Keratinocyte (primary cell): ENCODE measurements around the gene ADAMTS2. TPM values are rescaled to one million over a fixed set of nuclear protein-coding genes. Genes with fewer than 3 reads are reported as not detected.

Experiments used
- DNase-seq: peaks from one replicate; pipeline ENCODE4 v3.0.0-alpha.2; 2011; ENCODE audit warnings: low read depth, missing footprints, low spot score
- FAIRE-seq: peaks from 2 replicates; lab custom pipeline; 2011; peaks lifted over from hg19 to GRCh38; lab: Jason Lieb, UNC
- H2AFZ ChIP-seq: 2 replicates; pipeline ENCODE4 v1.6.0; 2012; ENCODE audit warnings: low read length, control low read depth, inconsistent platforms; ENCODE audit not compliant: control insufficient read depth
- H3K27ac ChIP-seq: 2 replicates; pipeline ENCODE4 v1.5.1; 2011; ENCODE audit warnings: low read length; ENCODE audit not compliant: control insufficient read depth, insufficient read depth
- H3K27me3 ChIP-seq: 3 replicates; pipeline ENCODE4 v1.6.0; 2011; ENCODE audit warnings: low read length; ENCODE audit not compliant: control insufficient read depth, insufficient read depth; ENCODE audit errors: extremely low read depth
- H3K36me3 ChIP-seq, 2 experiments: 2 replicates in 1 of 2; 3 replicates in 1 of 2; pipeline ENCODE4 v1.5.1; 2011; ENCODE audit warnings: low read length in 2 of 2, mild to moderate bottlenecking in 1 of 2; ENCODE audit not compliant: control insufficient read depth in 2 of 2, insufficient read depth in 2 of 2; ENCODE audit errors: extremely low read depth in 1 of 2
- H3K4me1 ChIP-seq: 3 replicates; pipeline ENCODE4 v1.5.1; 2011; ENCODE audit warnings: low read length; ENCODE audit not compliant: control insufficient read depth, insufficient read depth; ENCODE audit errors: extremely low read depth
- H3K4me2 ChIP-seq: 3 replicates; pipeline ENCODE4 v1.6.0; 2011; ENCODE audit warnings: low read depth, low read length; ENCODE audit not compliant: control insufficient read depth, insufficient read depth; ENCODE audit errors: extremely low read depth
- H3K4me3 ChIP-seq, 3 experiments: fragments of 200-600 bp in 1 of 3; sonication (generic) in 1 of 3; 2 replicates in 2 of 3; 3 replicates in 1 of 3; pipeline ENCODE4 v1.5.1; 2011 to 2016; ENCODE audit warnings: low read length in 3 of 3, mild to moderate bottlenecking in 3 of 3, control low read depth in 2 of 3, inconsistent platforms in 1 of 3, low read depth in 1 of 3, mixed read lengths in 1 of 3, mixed run types in 1 of 3, moderate library complexity in 1 of 3; ENCODE audit not compliant: control insufficient read depth in 2 of 3, insufficient read depth in 2 of 3; ENCODE audit errors: extremely low read depth in 1 of 3
- H3K79me2 ChIP-seq: 2 replicates; pipeline ENCODE4 v1.6.0; 2012; ENCODE audit warnings: low read length; ENCODE audit not compliant: control insufficient read depth, insufficient read depth
- H3K9ac ChIP-seq: 3 replicates; pipeline ENCODE4 v1.6.0; 2011; ENCODE audit warnings: low read length; ENCODE audit not compliant: control insufficient read depth, insufficient read depth; ENCODE audit errors: extremely low read depth
- H3K9me1 ChIP-seq: 3 replicates; pipeline ENCODE4 v1.6.0; 2011; ENCODE audit warnings: low read length; ENCODE audit not compliant: control insufficient read depth, insufficient read depth; ENCODE audit errors: extremely low read depth
- H3K9me3 ChIP-seq: 2 replicates; pipeline ENCODE4 v1.5.1; 2012; ENCODE audit warnings: low read depth, low read length; ENCODE audit not compliant: control insufficient read depth
- H4K20me1 ChIP-seq: 3 replicates; pipeline ENCODE4 v1.6.0; 2011; ENCODE audit warnings: low read length; ENCODE audit not compliant: control insufficient read depth, insufficient read depth; ENCODE audit errors: extremely low read depth
- CTCF ChIP-seq, 3 experiments: IDR thresholded peaks in 1 of 3; conservative IDR thresholded peaks in 1 of 3; optimal IDR thresholded peaks in 1 of 3; 2 replicates in 2 of 3; 3 replicates in 1 of 3; pipeline versions ENCODE3 to v1.5.1; 2011; ENCODE audit warnings: low read length in 3 of 3, mild to moderate bottlenecking in 3 of 3, moderate library complexity in 2 of 3, control low read depth in 1 of 3, inconsistent platforms in 1 of 3; ENCODE audit not compliant: insufficient read depth in 2 of 3; ENCODE audit errors: extremely low read depth in 1 of 3
- EZH2 ChIP-seq: IDR thresholded peaks from one replicate; pipeline ENCODE4 v1.6.1; 2012; ENCODE audit warnings: inconsistent platforms, mild to moderate bottlenecking, low read length, moderate library complexity
- dilution Hi-C: fragments of 300-500 bp; cut with MboI; formaldehyde crosslinking; loops from one replicate; pipeline ENCODE4 v1.7.0; 2020; ENCODE audit warnings: low sequenced_read_pairs; ENCODE audit not compliant: extremely low pct_ligation_motif_present
- polyA plus RNA-seq, 5 experiments: library from polyadenylated mRNA; depleted of rRNA in 3 of 5; stranded (reverse) in 3 of 5; stranded (forward) in 1 of 5; unstranded in 1 of 5; fragments of >200 nt; gene quantifications; 1 replicate in 1 of 5; 2 replicates in 3 of 5; 3 replicates in 1 of 5; pipeline versions ENCODE4 v1.2.1 to v1.2.3, GENCODE V29; 2011 to 2012; ENCODE audit warnings: missing spikeins in 2 of 5, low read depth in 1 of 5, low replicate concordance in 1 of 5

Gene ADAMTS2
- polyA plus RNA-seq, 1 donor (not counting 4 experiments of a cell fraction or from before 2014, with no cell fraction given), result not detected

GRCh38 chr5:179281694-179282093 is 63.6 kb downstream of the ADAMTS2 start:
- Histone ChIP-seq H4K20me1 (no peaks in the 10 kb centered on the region), H3K4me3 (no peak overlapping the region), H3K9me3 (peaks cover 3% of the 10 kb centered on the region), H3K27me3 (no peaks in the 10 kb centered on the region), H3K79me2 (no peaks in the 10 kb centered on the region), H3K36me3 (no peaks in the 10 kb centered on the region), H3K9me1 (no peaks in the 10 kb centered on the region), H3K9ac (no peak overlapping the region), H3K27ac (no peak overlapping the region), H3K4me1 (no peaks in the 10 kb centered on the region), H2AFZ (no peak overlapping the region), H3K4me2 (no peak overlapping the region)
- no peak for FAIRE-seq
- TF ChIP-seq CTCF (optimal IDR thresholded peaks at IDR 0.05 in 1 of 3, IDR thresholded peaks at IDR 0.05 in 1 of 3, conservative IDR thresholded peaks at IDR 0.05 in 1 of 3; ENCODE audit: extremely low read depth in 1 of 3, insufficient read depth in 2 of 3, low read length in 3 of 3) (no peak), EZH2 (no peak)
- dilution Hi-C loops, result no loop called here
- no peak for DNase-seq

GRCh38 chr5:179280095-179280490 is 65.2 kb downstream of the ADAMTS2 start:
- Histone ChIP-seq H3K4me2 (no peak overlapping the region), H3K79me2 (no peaks in the 10 kb centered on the region), H3K27me3 (no peaks in the 10 kb centered on the region), H3K4me3 (no peak overlapping the region), H3K4me1 (no peaks in the 10 kb centered on the region), H3K36me3 (no peaks in the 10 kb centered on the region), H3K9me3 (peaks cover 3% of the 10 kb centered on the region), H2AFZ (no peak overlapping the region), H3K9ac (no peak overlapping the region), H4K20me1 (no peaks in the 10 kb centered on the region), H3K27ac (no peak overlapping the region), H3K9me1 (no peaks in the 10 kb centered on the region)
- FAIRE-seq (no peak), DNase-seq (no peak)
- dilution Hi-C loops, result no loop called here
- TF ChIP-seq CTCF (optimal IDR thresholded peaks at IDR 0.05 in 1 of 3, IDR thresholded peaks at IDR 0.05 in 1 of 3, conservative IDR thresholded peaks at IDR 0.05 in 1 of 3; ENCODE audit: extremely low read depth in 1 of 3, insufficient read depth in 2 of 3, low read length in 3 of 3) (no peak), EZH2 (no peak)
